Head of caudate nucleus (tissue), 42 donors: Measurements from ENCODE around the gene VPS36.
"Not testable (repeated sequence)": the region's sequence is repeated elsewhere in the genome, so short reads cannot be mapped to it uniquely, and the experiment has no call there.

ENCODE experiments used
- DNase-seq, 42 donors: peaks; one replicate each; pipeline versions ENCODE4 v3.0.0 to v3.0.0-alpha.2; 2020 to 2021; ENCODE audit warnings: mixed read lengths in 7 of 42
- intact Hi-C: fragments of 100-400 bp; cut with DNase I; formaldehyde crosslinking; loops from one replicate; pipeline ENCODE4 v1.15.0; 2022

Gene VPS36

DNA sequence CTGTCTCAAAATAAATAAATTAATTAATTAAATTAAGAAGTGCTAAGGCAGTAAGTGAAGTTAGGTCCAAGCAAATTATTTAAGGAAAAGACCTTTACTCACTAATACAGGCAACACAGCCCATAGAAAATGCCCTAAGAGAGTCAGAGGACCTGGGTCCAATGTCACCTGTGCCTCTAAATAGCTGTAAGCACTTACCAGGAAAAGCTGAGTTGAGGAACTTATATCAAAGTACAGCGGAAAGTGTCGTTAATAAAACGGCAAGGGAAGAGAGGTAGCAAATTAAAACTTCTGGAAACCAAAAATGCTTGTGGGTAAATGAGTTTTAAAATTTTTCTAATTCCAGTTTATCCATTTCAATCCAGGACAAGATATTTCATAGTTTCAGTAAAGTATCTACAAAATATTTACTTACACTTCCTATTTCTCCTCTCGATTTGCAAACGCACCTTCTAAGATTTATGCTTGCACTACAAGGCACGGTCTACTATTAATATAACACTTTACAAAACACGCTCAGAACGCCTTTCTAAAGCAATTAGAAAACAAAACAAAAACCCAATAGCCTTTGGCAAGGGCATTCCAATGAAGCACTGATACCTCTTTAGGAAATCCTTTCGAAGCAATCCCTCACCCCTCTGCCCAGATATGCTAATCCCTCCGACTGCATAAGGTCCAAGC is 963 bp downstream of the VPS36 start:
- intact Hi-C loops: loop anchor here (5.0 kb wide), 1 partner anchor 102 kb away; no protein-coding TSS in a partner anchor
- no peak for DNase-seq

DNA sequence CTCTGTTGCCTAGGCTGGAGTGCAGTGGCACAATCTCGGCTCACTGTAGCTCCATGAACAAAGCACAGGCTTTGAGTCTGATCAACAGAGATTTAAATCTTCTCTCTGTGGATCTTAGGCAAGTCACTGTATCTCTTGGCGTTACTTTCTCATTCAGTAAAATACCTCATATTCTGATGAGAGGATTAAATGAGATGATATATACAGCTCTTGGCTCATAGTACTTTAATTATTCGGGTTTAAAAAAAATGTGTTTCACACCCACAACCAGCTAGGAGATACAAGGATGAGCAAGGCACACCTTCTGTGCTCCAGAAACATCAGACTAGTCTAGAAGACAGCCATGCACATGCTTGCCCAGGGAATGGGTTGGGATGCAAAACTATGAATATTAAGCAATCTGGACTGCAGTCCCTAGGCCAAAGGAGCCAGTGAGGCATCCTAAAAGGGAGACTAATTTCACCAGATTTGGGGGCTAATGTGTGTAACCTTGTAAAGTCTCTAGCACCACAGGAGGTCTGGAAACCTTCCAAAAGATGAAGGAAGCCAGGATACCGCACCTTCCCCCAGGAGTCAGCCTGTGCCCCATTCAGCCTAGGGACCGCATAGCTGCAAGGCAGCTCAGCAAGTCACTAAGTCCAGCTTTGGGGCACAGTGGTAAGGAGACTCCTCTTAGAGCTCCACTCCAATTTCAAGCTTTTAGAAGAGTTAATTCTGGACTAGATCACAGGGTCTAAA is 2.5 kb downstream of the VPS36 start:
- intact Hi-C loops: loop anchor here (5.0 kb wide), 1 partner anchor 101 kb away; no protein-coding TSS in a partner anchor
- no peak for DNase-seq

DNA sequence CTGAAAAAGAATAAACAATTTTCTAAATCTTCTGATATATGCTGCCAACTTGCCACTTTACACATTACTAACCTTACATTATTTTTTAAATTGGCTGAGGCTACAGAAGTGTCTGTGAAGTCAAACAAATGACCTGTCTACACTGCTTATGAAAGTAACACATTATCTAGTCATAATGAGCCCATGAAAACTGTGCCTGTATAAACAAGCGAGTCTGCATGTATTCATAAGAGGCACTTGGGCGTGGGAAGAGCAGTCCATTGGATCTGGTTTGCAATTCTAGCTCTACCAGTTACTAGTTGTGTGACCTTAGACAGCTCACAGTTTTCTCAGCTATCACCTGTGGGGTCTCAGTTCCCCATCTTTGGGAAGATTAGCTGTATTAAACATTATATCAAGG is 3.1 kb downstream of the VPS36 start:
- no peak for DNase-seq
- intact Hi-C loops: loop anchor here (5.0 kb wide), 1 partner anchor 100 kb away; no protein-coding TSS in a partner anchor

DNA sequence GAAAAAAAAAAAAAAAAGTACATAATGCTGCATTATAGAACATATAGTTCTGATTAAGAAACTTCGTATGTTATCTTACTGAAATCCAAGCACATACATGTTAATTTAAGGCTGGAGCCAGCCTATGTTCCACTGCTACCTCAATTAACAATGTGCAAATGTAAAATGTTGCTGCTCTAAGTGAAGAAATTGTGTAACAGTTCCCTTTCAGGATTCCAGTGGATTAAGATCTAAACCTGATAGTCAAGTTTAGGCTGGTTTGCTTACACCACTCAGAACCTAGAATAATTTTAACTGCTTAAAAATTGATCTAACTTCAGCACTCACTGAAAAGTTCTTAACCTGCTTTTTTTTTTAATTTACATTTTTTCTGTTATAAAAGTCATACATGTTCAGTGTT is 4.2 kb downstream of the VPS36 start:
- intact Hi-C loops: loop anchor here (5.0 kb wide), 1 partner anchor 99 kb away; no protein-coding TSS in a partner anchor
- DNase-seq: no peak

DNA sequence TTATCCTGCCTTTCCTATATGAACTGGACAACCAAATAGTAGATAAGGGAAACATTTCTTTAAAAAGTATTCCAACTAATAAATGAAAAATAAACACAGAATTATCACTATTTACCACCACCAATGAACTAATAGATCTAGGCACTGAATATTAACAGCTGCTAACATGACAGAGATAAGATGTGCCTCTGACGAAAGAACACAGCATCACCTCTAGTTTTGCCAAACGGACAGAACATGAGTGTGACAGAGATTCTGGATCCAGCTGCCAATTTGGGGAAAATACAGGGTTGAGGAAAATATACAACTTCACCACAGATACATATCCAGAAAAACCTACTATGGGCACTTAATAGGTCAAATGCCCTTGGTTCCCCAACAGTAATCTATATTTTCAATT is 18.0 kb downstream of the VPS36 start:
- intact Hi-C loops: no loop called here

DNA sequence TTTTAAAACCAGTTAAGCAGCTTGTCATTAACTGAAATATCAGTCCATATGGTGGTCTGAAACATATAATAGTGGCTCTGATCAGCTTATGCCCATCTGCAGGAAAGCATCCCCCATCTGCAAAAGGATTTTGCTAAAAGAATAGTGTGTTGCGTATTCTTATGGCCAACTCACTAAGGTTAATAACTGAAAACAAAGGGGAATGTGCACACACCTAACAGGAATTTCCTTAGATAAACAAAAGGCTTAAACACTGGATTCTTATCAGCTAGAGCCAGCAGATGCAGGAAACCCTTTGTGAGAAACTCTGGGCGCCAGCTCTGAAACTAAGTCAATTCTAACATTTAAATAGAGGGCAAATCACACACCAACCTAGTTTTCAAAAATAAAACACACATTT is 22.1 kb downstream of the VPS36 start:
- no peak for DNase-seq
- intact Hi-C loops: no loop called here

More for the DNA sequence above, 18.0 kb downstream of the VPS36 start:
- DNase-seq: no peak

DNA sequence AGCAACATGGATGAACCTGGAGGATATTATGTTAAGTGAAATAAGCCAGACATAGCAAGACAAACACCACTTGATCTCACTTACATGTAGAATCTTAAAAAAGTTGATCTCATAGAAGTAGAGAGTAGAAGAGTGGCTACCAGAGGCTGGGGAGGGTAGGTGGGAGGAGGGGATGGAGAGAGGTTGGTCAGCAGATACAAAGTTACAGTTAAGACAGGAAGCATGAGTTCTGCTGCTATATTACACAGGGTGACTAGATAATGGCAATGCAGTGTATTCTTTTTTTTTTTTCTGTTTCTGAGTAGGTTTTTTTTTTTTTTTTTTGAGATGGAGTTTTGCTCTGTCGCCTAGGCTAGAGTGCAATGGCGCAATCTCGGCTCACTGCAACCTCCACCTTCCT is 29.2 kb downstream of the VPS36 start:
- intact Hi-C loops: no loop called here
- no peak for DNase-seq

DNA sequence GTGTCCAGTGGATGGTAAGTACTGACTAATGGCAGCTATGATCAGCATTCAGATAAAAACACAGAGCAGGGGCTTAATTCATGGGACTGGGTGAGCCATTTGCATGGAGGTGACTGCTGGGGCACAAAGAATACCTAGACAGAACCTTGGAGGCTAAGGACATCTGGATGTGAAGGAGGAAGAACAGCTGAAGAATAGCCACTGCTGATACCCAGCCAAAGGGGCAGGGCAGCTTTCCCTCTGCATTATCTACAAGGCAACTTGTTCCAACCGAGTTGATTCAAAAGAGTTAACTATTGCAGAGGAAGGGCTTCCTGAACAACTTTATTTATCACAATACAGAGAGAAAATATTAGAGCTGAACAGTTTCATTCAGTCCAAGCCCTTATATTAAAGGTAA is 31.4 kb downstream of the VPS36 start:
- intact Hi-C loops: no loop called here

DNA sequence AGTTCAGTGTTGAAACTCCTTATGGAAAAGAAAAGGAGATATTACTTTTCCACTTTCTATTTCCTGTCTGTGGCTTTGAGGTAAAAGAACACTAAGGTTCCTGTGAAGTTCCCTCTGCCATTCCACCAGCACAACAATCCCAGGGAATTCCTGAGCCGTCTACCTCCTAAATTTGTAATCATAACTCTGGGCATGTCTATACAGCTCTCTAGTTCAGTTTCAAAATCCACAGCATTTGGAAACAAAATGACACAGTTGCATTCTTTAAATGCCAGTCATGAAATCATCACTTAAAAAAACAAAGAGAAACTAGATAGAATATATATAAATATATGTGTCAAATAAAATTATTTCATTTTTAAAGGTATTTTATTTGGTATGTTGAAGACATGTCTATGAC is 35.5 kb downstream of the VPS36 start:
- intact Hi-C loops: no loop called here
- DNase-seq: no peak

More for the DNA sequence above, 31.4 kb downstream of the VPS36 start:
- DNase-seq: no peak

DNA sequence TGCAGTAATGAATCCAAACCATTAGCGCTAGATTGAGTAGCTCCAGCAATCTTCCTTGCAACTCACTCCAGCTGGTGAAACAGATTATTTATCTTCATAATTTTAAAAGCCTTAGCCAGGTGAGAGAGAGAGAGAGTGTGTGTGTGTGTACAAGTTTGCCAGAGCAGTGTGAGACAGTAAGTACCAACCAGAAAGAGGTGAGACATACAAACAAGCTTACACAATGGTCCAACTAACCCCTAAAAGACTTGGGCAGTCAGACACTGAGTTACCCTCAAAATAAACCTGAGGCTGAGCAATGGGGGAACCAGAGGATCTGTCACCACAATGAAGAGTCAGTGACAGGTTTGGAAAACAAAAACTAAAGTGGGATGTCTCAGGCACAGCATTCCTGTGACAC is 36.4 kb downstream of the VPS36 start:
- no peak for DNase-seq
- intact Hi-C loops: no loop called here

DNA sequence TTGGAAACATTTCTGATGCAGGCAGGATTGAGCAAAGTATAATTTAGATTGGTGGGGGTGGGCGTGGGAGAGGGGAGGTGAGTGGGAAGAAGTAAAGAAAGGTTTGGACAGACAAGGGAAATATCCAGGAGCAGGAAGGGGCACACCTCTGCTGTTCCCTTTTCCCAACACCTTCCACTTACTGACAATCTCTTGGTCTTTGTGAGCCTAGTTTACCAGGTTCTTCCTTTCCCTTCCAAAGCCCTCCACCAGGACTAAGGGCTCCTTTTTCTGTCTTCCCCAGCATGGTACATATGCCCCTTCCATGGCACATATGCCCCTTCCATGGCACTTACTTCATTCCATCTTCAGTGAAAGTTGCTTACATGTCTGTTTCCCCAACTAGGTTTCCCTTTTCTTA is 38.3 kb downstream of the VPS36 start:
- DNase-seq: no peak

DNA sequence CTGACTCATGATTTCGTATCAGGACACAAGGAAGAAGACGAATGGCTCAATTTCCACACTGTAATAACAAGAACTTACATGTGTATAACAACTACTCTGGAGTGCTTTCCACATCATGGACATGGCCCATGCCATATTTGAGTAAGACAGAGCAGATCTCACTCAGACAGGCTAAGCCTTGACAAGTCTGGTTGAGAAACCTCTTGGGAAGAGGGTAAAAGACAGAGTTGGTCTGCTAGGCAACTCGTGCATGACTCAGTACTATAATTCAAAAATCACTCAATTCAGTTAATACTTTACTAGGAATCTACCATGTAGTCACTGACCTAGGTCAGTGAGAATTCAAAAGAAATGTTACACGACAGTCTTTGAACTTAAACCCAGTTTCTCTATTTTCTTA is 38.8 kb downstream of the VPS36 start:
- intact Hi-C loops: no loop called here
- DNase-seq: no peak

More for the DNA sequence above, 38.3 kb downstream of the VPS36 start:
- intact Hi-C loops: no loop called here

DNA sequence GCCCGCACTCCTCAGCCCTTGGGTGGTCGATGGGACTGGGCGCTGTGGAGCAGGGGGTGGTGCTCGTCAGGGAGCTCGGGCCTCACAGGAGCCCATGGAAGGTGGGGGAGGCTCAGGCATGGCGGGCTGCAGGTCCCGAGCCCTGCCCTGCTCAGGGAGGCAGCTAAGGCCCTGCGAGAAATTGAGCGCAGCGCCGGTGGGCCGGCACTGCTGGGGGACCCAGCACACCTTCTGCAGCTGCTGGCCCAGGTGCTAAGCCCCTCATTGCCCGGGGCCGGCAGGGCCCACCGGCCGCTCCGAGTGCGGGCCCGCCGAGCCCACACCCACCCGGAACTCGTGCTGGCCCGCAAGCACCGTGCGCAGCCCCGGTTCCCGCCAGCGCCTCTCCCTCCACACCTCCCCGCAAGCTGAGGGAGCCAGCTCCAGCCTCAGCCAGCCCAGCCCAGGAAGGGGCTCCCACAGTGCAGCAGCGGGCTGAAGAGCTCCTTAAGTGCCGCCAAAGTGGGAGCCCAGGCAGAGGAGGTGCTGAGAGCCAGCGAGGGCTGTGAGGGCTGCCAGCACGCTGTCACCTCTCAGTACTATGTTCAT is 42.3 kb downstream of the VPS36 start:
- intact Hi-C loops: not testable (repeated sequence)

DNA sequence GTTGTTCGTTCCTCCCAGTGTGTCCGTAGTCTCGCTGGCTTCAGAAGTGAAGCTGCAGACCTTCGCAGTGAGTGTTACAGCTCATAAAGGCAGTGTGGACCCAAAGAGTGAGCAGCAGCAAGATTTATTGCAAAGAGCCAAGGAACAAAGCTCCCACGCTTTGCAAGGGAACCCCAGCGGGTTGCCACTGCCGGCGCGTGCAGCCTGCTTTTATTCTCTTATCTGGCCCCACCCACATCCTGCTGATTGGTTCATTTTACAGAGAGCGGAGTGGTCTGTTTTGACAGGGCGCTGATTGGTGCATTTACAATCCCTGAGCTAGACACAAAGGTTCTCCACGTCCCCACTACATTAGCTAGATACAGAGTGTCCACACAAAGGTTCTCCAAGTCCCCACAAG is 43.0 kb downstream of the VPS36 start:
- intact Hi-C loops, DNase-seq: not testable (repeated sequence)

More for the DNA sequence above, 42.3 kb downstream of the VPS36 start:
- DNase-seq: not testable (repeated sequence)

DNA sequence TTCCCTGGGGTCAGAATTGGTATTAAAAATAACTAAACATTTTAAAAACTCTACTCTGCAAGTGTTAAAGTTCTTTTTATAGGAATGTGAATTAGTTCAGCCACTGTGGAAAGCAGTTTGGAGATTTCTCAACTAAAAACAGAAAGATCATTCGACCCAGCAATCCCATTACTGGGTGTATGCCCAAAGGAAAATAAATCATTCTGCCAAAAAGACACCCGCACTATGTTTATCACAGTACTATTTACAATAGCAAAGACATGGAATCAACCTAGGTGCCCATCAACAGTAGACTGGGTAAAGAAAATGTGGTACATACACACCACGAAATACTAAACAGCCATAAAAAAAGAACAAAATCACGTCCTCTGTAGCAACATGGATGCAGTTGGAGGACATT is 43.8 kb downstream of the VPS36 start:
- intact Hi-C loops: no loop called here
- no peak for DNase-seq

DNA sequence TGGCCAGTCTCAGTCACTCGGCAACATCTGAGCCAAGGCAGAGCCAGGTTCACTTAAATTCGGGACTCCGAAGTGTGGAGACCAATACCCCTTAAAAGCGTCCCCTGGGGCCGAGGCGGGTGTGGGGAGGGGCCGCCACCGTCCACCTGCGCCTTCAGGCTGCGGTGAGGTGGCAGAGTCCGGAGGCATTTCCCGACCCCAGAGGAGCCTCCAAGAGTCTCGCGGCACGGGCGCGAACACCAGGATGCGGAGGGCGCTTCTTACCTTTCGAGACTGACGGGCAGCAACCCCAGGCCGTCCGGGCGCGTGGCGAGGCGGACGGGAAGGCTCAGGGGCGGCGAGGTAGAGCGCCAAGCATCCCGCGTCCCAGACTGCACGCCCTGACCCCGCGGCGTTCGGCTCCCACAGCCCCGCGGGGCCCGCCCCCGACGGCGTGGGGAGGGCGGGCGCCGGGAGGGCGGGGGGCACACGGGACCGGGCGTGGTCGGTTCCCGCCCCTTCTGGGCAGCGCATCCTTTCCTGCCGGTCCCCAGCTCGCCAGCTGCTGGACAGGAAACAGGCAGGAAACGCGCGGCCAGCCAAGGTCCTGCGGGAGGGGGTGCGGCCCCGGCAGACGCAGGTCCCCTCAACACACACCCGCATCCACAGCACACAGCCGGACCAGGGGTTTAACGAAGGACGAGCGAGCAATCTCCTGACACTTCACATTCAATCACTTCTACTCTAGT is 44.5 kb downstream of the VPS36 start, which contains the start of gene THSD1:
THSD1 (minus strand) TSS at position 406 of the 728 bp plus-strand sequence. CDS start 3,572 bp downstream, outside the sequence.
- DNase-seq: peak in 26 of 42 donors; percentile 12 to 57 (median 28)
- intact Hi-C loops: no loop called here

DNA sequence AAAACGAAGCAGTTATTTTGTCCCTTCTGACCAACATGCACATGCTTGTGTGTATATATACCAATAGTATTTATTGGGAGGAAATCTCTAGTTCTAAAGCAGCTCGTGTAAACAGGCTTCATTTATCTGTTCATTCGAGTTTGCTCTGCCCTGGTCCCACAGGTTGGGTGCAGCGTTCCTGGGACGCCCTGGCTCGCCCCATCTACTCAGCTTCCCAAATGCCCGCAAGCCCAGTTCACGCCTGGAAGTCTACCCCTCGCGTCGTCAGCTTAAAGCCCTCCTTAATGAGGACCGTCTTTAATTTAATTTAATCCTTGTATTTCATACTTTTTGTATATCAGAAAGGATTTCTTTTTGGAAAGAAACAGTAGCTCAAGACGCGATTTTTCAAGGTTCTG is 45.1 kb downstream of the VPS36 start:
- DNase-seq: no peak
- intact Hi-C loops: no loop called here

DNA sequence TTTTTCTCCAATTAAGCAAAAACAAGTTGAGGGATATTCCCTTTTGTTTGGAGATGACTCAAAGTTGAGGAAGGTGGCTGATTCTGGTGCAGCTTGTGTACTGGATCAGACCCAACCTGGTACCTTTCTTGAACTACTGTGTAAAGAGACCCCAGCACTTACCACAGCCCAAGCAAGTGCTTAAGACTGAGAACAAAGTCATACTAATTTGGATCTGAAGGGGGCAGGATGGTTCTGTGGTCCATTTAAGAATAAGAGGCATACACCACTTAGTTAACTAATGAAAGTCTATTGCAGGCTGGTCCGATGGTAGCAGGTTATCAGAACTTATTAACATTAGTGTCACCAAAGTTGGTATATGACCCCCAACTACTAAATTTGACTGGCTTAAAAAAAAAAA is 50.7 kb downstream of the VPS36 start:
- intact Hi-C loops: no loop called here
- no peak for DNase-seq

DNA sequence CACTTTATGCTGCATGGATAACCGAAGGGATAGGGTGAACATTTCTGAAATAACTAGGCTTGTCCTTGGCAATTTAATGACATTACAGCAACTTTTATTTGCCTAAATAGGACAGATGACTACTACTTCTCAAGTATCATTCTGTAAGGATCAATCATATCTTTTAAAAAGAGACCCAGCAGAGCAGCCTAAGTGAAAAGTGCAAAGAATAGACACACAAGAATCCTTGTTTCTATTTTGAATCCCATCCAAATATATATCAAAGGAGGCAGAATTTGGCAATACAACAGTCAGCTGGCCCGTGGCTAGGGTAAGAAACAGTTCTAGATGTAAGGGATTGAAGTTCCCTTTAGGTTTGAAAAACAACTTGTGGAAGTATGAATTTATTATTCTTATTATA is 51.4 kb downstream of the VPS36 start:
- DNase-seq: no peak
- intact Hi-C loops: no loop called here
